ENCODE measurements around the gene MACROD2. TPM values are rescaled to one million over a fixed set of nuclear protein-coding genes. Genes with fewer than 3 reads are reported as not detected.

Gene MACROD2
- total RNA-seq, 2 donors from 2014 or later = 0.94 to 10.4 TPM

- no peak for DNase-seq (ENCODE audit: low spot score)
- no peak for TF ChIP-seq CTCF (IDR thresholded peaks at IDR 0.05)
- no peaks in the 10 kb centered on the region for H3K36me3 ChIP-seq
- H3K4me3 ChIP-seq = no peak overlapping the region
- no peak overlapping the region for H3K27ac ChIP-seq
- H3K9me3 ChIP-seq = no peaks in the 10 kb centered on the region
- no peaks in the 10 kb centered on the region for H3K27me3 ChIP-seq
- H3K4me1 ChIP-seq = no peaks in the 10 kb centered on the region
Measured at GRCh38 chr20:15333170-15333569, 1337.9 kb downstream of the MACROD2 start.

- Histone ChIP-seq H3K27ac (no peak overlapping the region), H3K9me3 (no peaks in the 10 kb centered on the region), H3K36me3 (no peaks in the 10 kb centered on the region), H3K4me1 (no peaks in the 10 kb centered on the region), H3K4me3 (no peak overlapping the region), H3K27me3 (no peaks in the 10 kb centered on the region)
- no peak for DNase-seq (ENCODE audit: low spot score)
- TF ChIP-seq CTCF (IDR thresholded peaks at IDR 0.05) = no peak
Measured at GRCh38 chr20:15336011-15336410, 1340.7 kb downstream of the MACROD2 start.

GRCh38 chr20:15336536-15336935 lies 1341.2 kb downstream of the MACROD2 start:
- no peaks in the 10 kb centered on the region for H3K36me3 ChIP-seq
- no peak for DNase-seq (ENCODE audit: low spot score)
- no peak overlapping the region for H3K4me3 ChIP-seq
- no peaks in the 10 kb centered on the region for H3K4me1 ChIP-seq
- no peak for TF ChIP-seq CTCF (IDR thresholded peaks at IDR 0.05)
- no peak overlapping the region for H3K27ac ChIP-seq
- no peaks in the 10 kb centered on the region for H3K9me3 ChIP-seq
- no peaks in the 10 kb centered on the region for H3K27me3 ChIP-seq

GRCh38 chr20:15339264-15339663 lies 1343.9 kb downstream of the MACROD2 start:
- Histone ChIP-seq H3K4me1 (no peaks in the 10 kb centered on the region), H3K4me3 (no peak overlapping the region), H3K27me3 (no peaks in the 10 kb centered on the region), H3K36me3 (no peaks in the 10 kb centered on the region), H3K27ac (no peak overlapping the region), H3K9me3 (no peaks in the 10 kb centered on the region)
- TF ChIP-seq CTCF (IDR thresholded peaks at IDR 0.05) = no peak
- no peak for DNase-seq (ENCODE audit: low spot score)

- H3K36me3 ChIP-seq = no peaks in the 10 kb centered on the region
- no peak for DNase-seq (ENCODE audit: low spot score)
- H3K27ac ChIP-seq = no peak overlapping the region
- H3K9me3 ChIP-seq = no peaks in the 10 kb centered on the region
- no peaks in the 10 kb centered on the region for H3K27me3 ChIP-seq
- H3K4me1 ChIP-seq = no peaks in the 10 kb centered on the region
- no peak for TF ChIP-seq CTCF (IDR thresholded peaks at IDR 0.05)
- H3K4me3 ChIP-seq = no peak overlapping the region
Measured at GRCh38 chr20:15342991-15343523, 1347.7 kb downstream of the MACROD2 start.

- no peak overlapping the region for H3K4me3 ChIP-seq
- DNase-seq (ENCODE audit: low spot score) = no peak
- no peak overlapping the region for H3K27ac ChIP-seq
- H3K9me3 ChIP-seq = no peaks in the 10 kb centered on the region
- no peaks in the 10 kb centered on the region for H3K4me1 ChIP-seq
- H3K27me3 ChIP-seq = no peaks in the 10 kb centered on the region
- H3K36me3 ChIP-seq = no peaks in the 10 kb centered on the region
- TF ChIP-seq CTCF (IDR thresholded peaks at IDR 0.05) = no peak
Measured at GRCh38 chr20:15345287-15345686, 1350.0 kb downstream of the MACROD2 start.

All from right atrium auricular region (tissue), 2 donors.